Calu3 (cell line): Measurements from ENCODE around the gene NRP1. TPM values are rescaled to one million over a fixed set of nuclear protein-coding genes. Genes with fewer than 3 reads are reported as not detected.

Experiments
- BruUV-seq: library from RNA; stranded (reverse); fragments of 400-500 nt; replicated peaks from 2 replicates; lab custom pipeline; 2021; lab: Mats Ljungman, UMichigan
- CTCF ChIA-PET: fragments of 300-600 bp; sonication (Branson Sonifier 250); formaldehyde crosslinking; loops from one replicate; lab custom pipeline; 2022; ENCODE audit warnings: antibody characterized with exemption; lab: Charles Lee
- DNase-seq: peaks from one replicate; pipeline ENCODE4 v3.0.0; 2022
- H3K27ac Mint-ChIP-seq: one replicate; pipeline ENCODE4 v1.8.0; 2022; ENCODE audit warnings: mixed read lengths; ENCODE audit not compliant: unreplicated experiment
- H3K27me3 Mint-ChIP-seq: one replicate; pipeline ENCODE4 v1.8.0; 2022; ENCODE audit warnings: mixed read lengths; ENCODE audit not compliant: unreplicated experiment
- H3K36me3 Mint-ChIP-seq: one replicate; pipeline ENCODE4 v1.8.0; 2022; ENCODE audit warnings: mild to moderate bottlenecking, moderate library complexity, mixed read lengths; ENCODE audit not compliant: insufficient read depth, unreplicated experiment
- H3K4me1 Mint-ChIP-seq: one replicate; pipeline ENCODE4 v1.8.0; 2022; ENCODE audit warnings: mild to moderate bottlenecking, low read depth, mixed read lengths; ENCODE audit not compliant: unreplicated experiment
- H3K4me3 Mint-ChIP-seq: one replicate; pipeline ENCODE4 v1.8.0; 2022; ENCODE audit warnings: mild to moderate bottlenecking, low read depth, moderate library complexity, mixed read lengths; ENCODE audit not compliant: unreplicated experiment
- H3K9me3 Mint-ChIP-seq: one replicate; pipeline ENCODE4 v1.8.0; 2022; ENCODE audit warnings: low read depth, mixed read lengths; ENCODE audit not compliant: unreplicated experiment
- intact Hi-C: fragments of 100-400 bp; cut with micrococcal nuclease; formaldehyde crosslinking; loops from one replicate; pipeline ENCODE4 v1.10.0; 2022; ENCODE audit not compliant: unreplicated experiment
- total RNA-seq: library from RNA; stranded (reverse); gene quantifications from 2 replicates; pipeline ENCODE4 v1.2.3, GENCODE V29; 2022
- TF ChIP-seq, protein P1 (sequence below): fragments of 200-600 bp; IDR thresholded peaks from one replicate; pipeline ENCODE4 v1.8.0; 2022; ENCODE audit warnings: antibody characterized with exemption; ENCODE audit not compliant: unreplicated experiment

Gene NRP1
- total RNA-seq, 1 experiment from 2014 or later: 96.3 TPM

DNA sequence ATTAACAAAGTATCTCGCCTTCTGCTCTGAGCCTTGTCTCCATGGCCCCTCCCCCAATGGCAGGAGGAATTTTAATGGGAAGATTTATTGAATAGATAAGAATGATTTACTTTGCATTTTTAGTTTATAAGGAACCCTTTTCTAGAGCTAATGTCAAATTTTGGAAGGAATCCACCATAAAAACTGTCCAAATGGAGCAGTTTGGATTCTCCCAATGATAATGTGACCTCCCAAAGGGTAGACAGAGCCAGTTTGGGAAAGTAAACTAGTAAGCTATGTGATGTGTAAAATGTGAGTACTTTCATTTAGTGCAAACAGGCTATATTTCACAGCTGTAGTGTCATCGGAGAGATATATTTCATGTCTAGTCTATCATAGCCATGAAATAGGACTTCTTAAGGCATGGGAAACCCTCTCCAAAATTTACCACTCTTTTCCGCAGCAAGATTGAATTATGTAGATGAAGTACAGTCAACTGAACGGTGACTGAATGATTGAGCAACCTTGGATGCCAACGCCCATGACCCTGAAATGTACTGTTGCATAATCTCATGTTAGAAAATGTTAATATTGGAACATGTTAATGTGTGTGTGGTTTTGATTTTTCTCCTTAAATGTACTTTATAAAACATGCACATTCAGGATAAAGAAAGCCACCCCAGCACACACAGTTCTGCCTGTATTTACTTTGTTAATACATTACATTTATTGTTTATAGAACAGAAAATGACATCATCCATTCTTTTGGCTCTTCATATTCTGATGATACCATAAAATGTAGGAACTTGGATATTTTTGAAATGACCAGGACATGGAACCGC, 140.6 kb downstream of the NRP1 start:
- TF ChIP-seq, protein P1, sequence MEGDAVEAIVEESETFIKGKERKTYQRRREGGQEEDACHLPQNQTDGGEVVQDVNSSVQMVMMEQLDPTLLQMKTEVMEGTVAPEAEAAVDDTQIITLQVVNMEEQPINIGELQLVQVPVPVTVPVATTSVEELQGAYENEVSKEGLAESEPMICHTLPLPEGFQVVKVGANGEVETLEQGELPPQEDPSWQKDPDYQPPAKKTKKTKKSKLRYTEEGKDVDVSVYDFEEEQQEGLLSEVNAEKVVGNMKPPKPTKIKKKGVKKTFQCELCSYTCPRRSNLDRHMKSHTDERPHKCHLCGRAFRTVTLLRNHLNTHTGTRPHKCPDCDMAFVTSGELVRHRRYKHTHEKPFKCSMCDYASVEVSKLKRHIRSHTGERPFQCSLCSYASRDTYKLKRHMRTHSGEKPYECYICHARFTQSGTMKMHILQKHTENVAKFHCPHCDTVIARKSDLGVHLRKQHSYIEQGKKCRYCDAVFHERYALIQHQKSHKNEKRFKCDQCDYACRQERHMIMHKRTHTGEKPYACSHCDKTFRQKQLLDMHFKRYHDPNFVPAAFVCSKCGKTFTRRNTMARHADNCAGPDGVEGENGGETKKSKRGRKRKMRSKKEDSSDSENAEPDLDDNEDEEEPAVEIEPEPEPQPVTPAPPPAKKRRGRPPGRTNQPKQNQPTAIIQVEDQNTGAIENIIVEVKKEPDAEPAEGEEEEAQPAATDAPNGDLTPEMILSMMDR: peak; percentile 5
- Mint-ChIP-seq H3K9me3 (no peaks in the 10 kb centered on the region), H3K4me1 (peaks cover 54% of the 10 kb centered on the region), H3K27ac (peak overlapping the region; percentile 5), H3K27me3 (no peaks in the 10 kb centered on the region), H3K36me3 (peaks cover 66% of the 10 kb centered on the region), H3K4me3 (no peak overlapping the region)
- CTCF ChIA-PET: interaction anchor here (0.8 to 1.2 kb wide), 3 partner anchors 79 to 184 kb away, joined by 3 to 6 read pairs (median 4); no protein-coding TSS in a partner anchor
- DNase-seq: peak; percentile 32
- no TSS peak for BruUV-seq
- intact Hi-C loops: loop anchor here (2.0 kb wide), 1 partner anchor 37 kb away; no protein-coding TSS in a partner anchor

DNA sequence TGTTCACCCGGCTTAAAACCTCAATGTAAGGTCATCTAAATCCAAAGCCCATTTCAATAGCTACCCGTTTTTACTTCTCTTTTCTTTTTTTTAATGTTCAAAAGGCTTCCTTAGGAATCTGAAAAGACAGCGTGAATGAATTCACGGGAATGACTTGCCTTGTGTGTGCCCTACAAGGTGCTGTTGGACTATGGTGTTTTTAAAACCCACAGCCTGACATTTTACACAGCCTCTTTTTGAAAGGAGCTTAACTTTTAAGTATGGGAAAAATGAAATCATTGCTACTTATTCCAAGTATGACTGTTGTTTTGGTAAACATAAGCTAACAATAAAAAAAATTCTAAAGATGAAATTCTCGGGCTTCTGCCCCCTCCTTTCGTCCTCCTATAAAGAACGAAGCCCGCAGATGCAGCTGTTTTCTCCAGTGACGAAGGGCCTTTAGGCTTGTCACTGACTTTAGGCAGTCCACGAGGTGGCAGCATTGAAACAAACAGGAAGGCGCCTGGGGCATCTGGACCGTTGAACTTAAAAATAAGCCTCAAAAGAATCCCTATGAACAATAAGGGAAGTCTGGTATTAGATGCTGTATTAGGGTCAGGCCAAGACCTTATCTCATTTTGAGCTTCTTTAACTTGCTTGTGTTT, 141.3 kb downstream of the NRP1 start:
- intact Hi-C loops: no loop called here
- Mint-ChIP-seq H3K36me3 (peaks cover 59% of the 10 kb centered on the region), H3K9me3 (no peaks in the 10 kb centered on the region), H3K27ac (peak overlapping the region; percentile 5), H3K4me3 (no peak overlapping the region), H3K4me1 (peaks cover 49% of the 10 kb centered on the region), H3K27me3 (no peaks in the 10 kb centered on the region)
- DNase-seq: peak; percentile 79
- CTCF ChIA-PET: interaction anchor here (0.7 to 1.2 kb wide), 7 partner anchors 21 to 183 kb away, joined by 3 to 7 read pairs (median 4); no protein-coding TSS in a partner anchor
- BruUV-seq: no TSS peak
- TF ChIP-seq, protein P1: peak; percentile 64

DNA sequence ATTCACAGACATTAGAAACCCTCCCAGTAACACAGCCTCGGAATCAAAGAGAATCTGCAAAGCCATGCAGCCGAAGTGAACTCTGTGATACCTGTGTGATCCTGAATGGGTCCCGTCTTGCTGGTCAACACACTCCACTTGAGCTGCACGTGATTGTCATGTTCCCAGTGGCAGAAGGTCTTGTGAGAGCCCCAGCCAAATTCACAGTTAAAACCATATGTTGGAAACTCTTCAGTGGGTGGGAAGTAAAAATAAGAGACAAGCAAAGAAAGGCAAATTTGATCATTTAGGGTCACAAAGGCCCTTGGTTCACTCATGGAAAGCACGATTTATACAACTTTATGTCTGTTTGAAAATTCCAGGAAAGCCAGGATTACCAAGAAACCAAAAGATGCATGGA, 142.3 kb downstream of the NRP1 start:
- H3K27ac Mint-ChIP-seq: no peak overlapping the region
- CTCF ChIA-PET: no interaction called here
- peaks cover 43% of the 10 kb centered on the region for H3K4me1 Mint-ChIP-seq
- no TSS peak for BruUV-seq
- H3K4me3 Mint-ChIP-seq: no peak overlapping the region
- no peak for DNase-seq
- intact Hi-C loops: no loop called here
- H3K27me3 Mint-ChIP-seq: no peaks in the 10 kb centered on the region
- no peaks in the 10 kb centered on the region for H3K9me3 Mint-ChIP-seq
- H3K36me3 Mint-ChIP-seq: peaks cover 60% of the 10 kb centered on the region
- TF ChIP-seq, protein P1: no peak

DNA sequence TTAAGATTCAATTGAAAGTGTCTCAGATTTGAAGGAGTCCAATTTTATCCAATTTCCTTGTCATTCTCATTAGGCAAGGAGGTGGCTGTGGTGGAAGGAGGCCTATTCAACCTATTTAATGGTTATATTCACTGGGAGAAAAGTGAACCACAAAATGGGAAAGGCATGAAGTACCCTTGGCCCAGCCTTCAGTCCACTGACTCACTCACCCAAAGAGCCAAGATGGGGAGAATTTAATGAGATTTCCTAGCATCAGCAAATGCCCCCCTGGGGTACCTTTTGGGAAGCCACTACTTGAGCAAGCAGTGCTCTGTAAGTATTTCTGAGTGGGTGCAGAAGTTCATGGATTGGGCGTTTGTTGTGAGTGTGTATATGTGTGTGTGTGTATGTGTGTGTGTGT, 144.1 kb downstream of the NRP1 start:
- H3K4me1 Mint-ChIP-seq: peaks cover 25% of the 10 kb centered on the region
- no peak overlapping the region for H3K4me3 Mint-ChIP-seq
- no peaks in the 10 kb centered on the region for H3K9me3 Mint-ChIP-seq
- H3K27ac Mint-ChIP-seq: no peak overlapping the region
- no peak for DNase-seq
- TF ChIP-seq, protein P1: no peak
- no peaks in the 10 kb centered on the region for H3K27me3 Mint-ChIP-seq
- intact Hi-C loops: no loop called here
- H3K36me3 Mint-ChIP-seq: peaks cover 43% of the 10 kb centered on the region
- BruUV-seq: no TSS peak
- CTCF ChIA-PET: no interaction called here
